Neural progenitor cell (in vitro differentiated cells): Measurements from ENCODE around the gene GOLM1. TPM values are rescaled to one million over a fixed set of nuclear protein-coding genes. Genes with fewer than 3 reads are reported as not detected.

Source experiments
- DNase-seq: peaks from one replicate; pipeline ENCODE4 v3.0.0-alpha.2; 2016; ENCODE audit warnings: low spot score
- H2AFZ ChIP-seq: fragments of 200-600 bp; sonication (generic); replicated peaks from 2 replicates; pipeline ENCODE4 v1.6.1; 2016; ENCODE audit warnings: antibody characterized with exemption
- H3F3A ChIP-seq: fragments of 200-600 bp; sonication (generic); 2 replicates; pipeline ENCODE4 v1.6.1; 2016; ENCODE audit warnings: antibody characterized with exemption, low read depth
- H3K27ac ChIP-seq: fragments of 200-600 bp; sonication (generic); 2 replicates; pipeline ENCODE4 v1.5.1; 2016; ENCODE audit warnings: mild to moderate bottlenecking
- H3K27me3 ChIP-seq: fragments of 200-600 bp; sonication (generic); 2 replicates; pipeline ENCODE4 v1.6.1; 2016; ENCODE audit warnings: mild to moderate bottlenecking, moderate library complexity
- H3K36me3 ChIP-seq: fragments of 200-600 bp; sonication (generic); 2 replicates; pipeline ENCODE4 v1.5.1; 2016
- H3K4me1 ChIP-seq: fragments of 200-600 bp; sonication (generic); 2 replicates; pipeline ENCODE4 v1.6.1; 2016; ENCODE audit warnings: mixed run types
- H3K4me2 ChIP-seq: fragments of 200-600 bp; sonication (generic); 2 replicates; pipeline ENCODE4 v1.6.1; 2016
- H3K4me3 ChIP-seq: fragments of 200-600 bp; sonication (generic); 2 replicates; pipeline ENCODE4 v1.5.1; 2016
- H3K79me2 ChIP-seq: fragments of 200-600 bp; sonication (generic); 2 replicates; pipeline ENCODE4 v1.6.1; 2016; ENCODE audit warnings: low read depth
- H3K9ac ChIP-seq: fragments of 200-600 bp; sonication (generic); 2 replicates; pipeline ENCODE4 v1.6.1; 2016
- H3K9me3 ChIP-seq: fragments of 200-600 bp; sonication (generic); 2 replicates; pipeline ENCODE4 v1.5.1; 2016; ENCODE audit warnings: low read depth
- H4K20me1 ChIP-seq: fragments of 200-600 bp; sonication (generic); 2 replicates; pipeline ENCODE4 v1.6.1; 2016; ENCODE audit warnings: low read depth
- H3K27ac Mint-ChIP-seq: 3 replicates; pipeline ENCODE4 v1.8.0; 2021; ENCODE audit warnings: mixed read lengths
- H3K27me3 Mint-ChIP-seq: 2 replicates; pipeline ENCODE4 v1.8.0; 2022; ENCODE audit warnings: low read depth, mild to moderate bottlenecking, inconsistent platforms, moderate library complexity, mixed read lengths; ENCODE audit not compliant: insufficient read depth
- H3K36me3 Mint-ChIP-seq: 3 replicates; pipeline ENCODE4 v1.8.0; 2021; ENCODE audit warnings: mixed read lengths
- H3K4me1 Mint-ChIP-seq: 3 replicates; pipeline ENCODE4 v1.8.0; 2021; ENCODE audit warnings: mixed read lengths
- H3K4me3 Mint-ChIP-seq: 3 replicates; pipeline ENCODE4 v1.8.0; 2021; ENCODE audit warnings: mild to moderate bottlenecking, moderate library complexity, mixed read lengths
- H3K9me3 Mint-ChIP-seq: 3 replicates; pipeline ENCODE4 v1.8.0; 2020; ENCODE audit warnings: mixed read lengths
- CTCF ChIP-seq: fragments of 200-600 bp; sonication (generic); IDR thresholded peaks from 2 replicates; pipeline ENCODE4 v1.5.1; 2017; ENCODE audit warnings: antibody characterized with exemption, mild to moderate bottlenecking
- EZH2 ChIP-seq: fragments of 200-600 bp; sonication (generic); IDR thresholded peaks from 2 replicates; pipeline ENCODE4 v1.6.1; 2017; ENCODE audit warnings: antibody characterized with exemption, mild to moderate bottlenecking, moderate library complexity
- EZH2phosphoT487 ChIP-seq: fragments of 200-600 bp; sonication (generic); IDR thresholded peaks from 2 replicates; pipeline ENCODE4 v1.6.1; 2017; ENCODE audit warnings: antibody characterized with exemption
- total RNA-seq: library from RNA; depleted of rRNA; stranded (reverse); fragments of >200 nt; gene quantifications from 2 replicates; pipeline ENCODE4 v1.2.3, GENCODE V29; 2015; ENCODE audit warnings: low replicate concordance

Gene GOLM1
- total RNA-seq, 1 donor from 2014 or later: 83.5 TPM

DNA sequence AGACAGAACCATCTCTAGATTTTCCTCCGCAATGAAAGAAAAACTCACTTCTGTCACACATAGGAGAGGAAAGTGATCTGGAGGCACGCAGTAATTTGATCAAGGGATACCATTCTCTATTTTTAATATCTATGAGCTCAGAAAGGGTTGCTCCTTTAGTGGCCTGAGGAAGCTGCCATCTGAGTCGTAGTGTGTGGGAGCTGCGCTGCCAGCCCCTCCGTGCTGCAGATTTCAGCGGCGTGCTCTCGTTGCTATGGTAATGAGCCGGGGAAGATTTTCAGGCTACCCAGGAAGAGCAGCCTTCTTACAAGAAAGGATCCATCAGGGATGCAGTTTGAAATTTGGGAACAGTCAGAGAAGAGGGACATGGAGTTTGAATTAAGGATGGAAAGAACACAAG lies 17.1 kb upstream of the GOLM1 start:
- no peaks in the 10 kb centered on the region for H3K9me3 ChIP-seq
- H2AFZ ChIP-seq: peak overlapping the region; percentile 50

DNA sequence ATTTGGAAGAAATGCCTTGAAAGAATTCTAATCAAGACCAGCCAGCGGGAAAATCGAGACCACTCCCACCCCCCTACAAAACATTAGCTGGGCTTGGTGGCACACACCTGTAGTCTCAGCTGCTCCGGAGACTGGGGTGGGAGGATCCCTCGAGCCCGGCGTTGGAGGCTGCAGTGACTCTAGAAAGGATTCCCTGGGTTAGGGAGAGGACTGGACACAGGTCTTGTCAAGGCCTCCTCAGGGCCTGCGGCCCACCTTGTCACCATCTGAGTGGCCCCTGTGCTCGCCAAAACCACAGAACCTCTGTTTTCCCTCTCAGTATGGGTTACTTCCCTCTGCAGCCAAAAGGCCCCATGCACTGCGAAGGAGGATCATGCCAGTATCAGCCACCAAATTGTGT lies 16.5 kb upstream of the GOLM1 start:
- no peak overlapping the region for H3K9ac ChIP-seq
- H3K27me3 ChIP-seq: no peaks in the 10 kb centered on the region
- H3K4me3 Mint-ChIP-seq: no peak overlapping the region
- H3K9me3 ChIP-seq: no peaks in the 10 kb centered on the region
- no peaks in the 10 kb centered on the region for H3K4me1 ChIP-seq
- H4K20me1 ChIP-seq: no peaks in the 10 kb centered on the region
- H3K79me2 ChIP-seq: no peaks in the 10 kb centered on the region
- TF ChIP-seq CTCF: no peak
- no peak for TF ChIP-seq EZH2phosphoT487
- no peak for TF ChIP-seq EZH2
- H3K4me3 ChIP-seq: no peak overlapping the region
- peaks cover 31% of the 10 kb centered on the region for H3K4me1 Mint-ChIP-seq
- no peaks in the 10 kb centered on the region for H3F3A ChIP-seq
- no peak overlapping the region for H3K27ac ChIP-seq
- H3K27me3 Mint-ChIP-seq: peaks cover 7% of the 10 kb centered on the region
- no peak for DNase-seq
- H2AFZ ChIP-seq: peak overlapping the region; percentile 50
- H3K9me3 Mint-ChIP-seq: peaks cover 3% of the 10 kb centered on the region
- no peaks in the 10 kb centered on the region for H3K36me3 ChIP-seq
- H3K4me2 ChIP-seq: no peak overlapping the region
- no peak overlapping the region for H3K27ac Mint-ChIP-seq
- no peaks in the 10 kb centered on the region for H3K36me3 Mint-ChIP-seq

More for the DNA sequence above, 17.1 kb upstream of the GOLM1 start:
- Histone ChIP-seq H3F3A (no peaks in the 10 kb centered on the region), H3K4me3 (no peak overlapping the region), H3K4me1 (no peaks in the 10 kb centered on the region), H3K27me3 (no peaks in the 10 kb centered on the region), H4K20me1 (no peaks in the 10 kb centered on the region), H3K4me2 (no peak overlapping the region), H3K36me3 (no peaks in the 10 kb centered on the region), H3K79me2 (no peaks in the 10 kb centered on the region), H3K9ac (no peak overlapping the region), H3K27ac (no peak overlapping the region)
- H3K4me1 Mint-ChIP-seq: peaks cover 33% of the 10 kb centered on the region
- DNase-seq: peak; percentile 25
- TF ChIP-seq CTCF: no peak
- TF ChIP-seq EZH2: no peak
- no peak for TF ChIP-seq EZH2phosphoT487
- no peaks in the 10 kb centered on the region for H3K36me3 Mint-ChIP-seq
- H3K27ac Mint-ChIP-seq: peak overlapping the region; percentile 59
- H3K27me3 Mint-ChIP-seq: peaks cover 7% of the 10 kb centered on the region
- H3K9me3 Mint-ChIP-seq: peaks cover 3% of the 10 kb centered on the region
- H3K4me3 Mint-ChIP-seq: peak overlapping the region; percentile 41

DNA sequence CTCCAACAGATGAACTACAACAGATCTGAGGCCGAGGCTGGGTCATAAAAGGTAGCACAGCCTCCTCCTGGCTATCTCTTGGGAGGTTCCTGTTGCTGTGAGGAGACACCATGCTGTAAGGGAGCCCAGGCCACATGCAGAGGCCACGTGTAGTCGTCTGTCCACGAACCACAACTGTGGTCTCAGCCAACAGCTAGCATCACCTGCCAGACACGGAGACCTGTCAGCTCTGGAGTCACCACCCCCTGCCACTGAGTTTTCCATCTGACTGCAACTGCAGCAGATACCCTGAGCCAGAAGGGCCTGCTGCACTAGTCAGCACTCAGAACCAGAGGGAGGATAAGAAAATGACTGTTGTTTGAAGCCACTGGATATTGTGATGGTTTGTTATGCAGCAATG lies 12.7 kb upstream of the GOLM1 start:
- Histone ChIP-seq H3K9ac (no peak overlapping the region), H3K4me2 (no peak overlapping the region), H4K20me1 (no peaks in the 10 kb centered on the region), H2AFZ (no peak overlapping the region), H3K27me3 (no peaks in the 10 kb centered on the region), H3K27ac (no peak overlapping the region), H3K4me3 (no peak overlapping the region), H3K4me1 (no peaks in the 10 kb centered on the region), H3F3A (no peaks in the 10 kb centered on the region), H3K79me2 (no peaks in the 10 kb centered on the region), H3K9me3 (no peaks in the 10 kb centered on the region), H3K36me3 (no peaks in the 10 kb centered on the region)
- Mint-ChIP-seq H3K4me1 (peaks cover 14% of the 10 kb centered on the region), H3K4me3 (no peak overlapping the region), H3K27ac (no peak overlapping the region), H3K9me3 (peaks cover 3% of the 10 kb centered on the region), H3K36me3 (no peaks in the 10 kb centered on the region), H3K27me3 (peaks cover 7% of the 10 kb centered on the region)
- TF ChIP-seq CTCF: no peak
- no peak for TF ChIP-seq EZH2phosphoT487
- no peak for TF ChIP-seq EZH2
- DNase-seq: no peak
